Ishikawa (cell line): Measurements from ENCODE around the gene SZT2.

ENCODE experiments used
- RAD21 ChIP-seq: IDR thresholded peaks from 2 replicates; pipeline ENCODE4 v1.6.1; 2012; ENCODE audit warnings: low read depth
- TAF1 ChIP-seq: IDR thresholded peaks from 2 replicates; pipeline ENCODE4 v1.6.1; 2012; ENCODE audit warnings: low read depth, mild to moderate bottlenecking
- YY1 ChIP-seq: IDR thresholded peaks from 2 replicates; pipeline ENCODE4 v1.6.1; 2012; ENCODE audit warnings: low read depth
- TF ChIP-seq, protein P1 (sequence below): IDR thresholded peaks from 2 replicates; pipeline ENCODE4 v1.6.1; 2012
- TF ChIP-seq, protein P2 (sequence below): IDR thresholded peaks from 2 replicates; pipeline ENCODE4 v1.6.1; 2012; ENCODE audit warnings: low read depth, mild to moderate bottlenecking

DNA sequence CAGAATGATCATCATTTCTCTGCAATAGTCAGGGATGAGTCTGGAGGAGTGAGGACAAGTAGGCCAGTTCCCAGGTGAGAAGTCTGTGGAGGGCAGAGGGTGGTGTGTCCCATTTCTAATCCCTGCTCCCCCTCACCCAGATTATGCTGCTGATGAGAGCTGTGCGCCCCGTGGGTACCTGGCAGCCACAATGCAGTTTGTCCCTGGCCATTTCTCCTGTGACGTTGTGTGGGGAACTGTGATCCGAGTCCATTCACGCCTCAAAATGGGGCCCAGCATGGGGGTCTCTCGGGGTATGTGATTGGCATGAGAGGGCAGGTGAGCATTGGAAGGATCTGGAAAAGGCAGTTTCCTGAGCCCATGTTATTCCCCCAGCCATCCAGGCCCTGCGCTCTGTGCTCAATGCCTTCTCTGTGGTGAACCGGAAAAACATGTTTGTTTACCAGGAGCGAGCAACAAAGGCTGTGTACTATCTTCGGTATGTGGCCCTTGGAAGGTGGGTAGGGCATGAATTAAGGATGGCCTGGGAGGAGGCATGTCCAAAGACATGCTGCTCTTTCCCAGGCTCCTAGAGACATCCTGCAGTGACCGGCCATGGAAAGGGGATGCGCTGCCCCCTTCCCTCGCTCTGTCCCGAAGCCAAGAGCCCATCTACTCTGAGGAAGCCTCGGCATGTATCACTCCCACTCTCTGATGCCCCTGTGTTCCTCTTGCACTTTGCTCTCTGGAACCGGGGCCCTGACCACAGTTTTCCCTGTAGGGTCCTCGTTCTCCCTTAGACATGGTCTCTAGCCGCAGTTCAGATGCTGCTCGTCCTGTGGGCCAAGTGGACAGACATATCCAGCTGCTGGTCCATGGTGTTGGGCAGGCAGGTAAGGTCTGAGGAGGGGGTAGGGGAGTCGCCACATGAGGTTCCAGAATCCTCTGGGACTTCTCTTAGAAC, 47.6 kb downstream of the SZT2 start:
- TF ChIP-seq TAF1 = no peak
- TF ChIP-seq, protein P1, sequence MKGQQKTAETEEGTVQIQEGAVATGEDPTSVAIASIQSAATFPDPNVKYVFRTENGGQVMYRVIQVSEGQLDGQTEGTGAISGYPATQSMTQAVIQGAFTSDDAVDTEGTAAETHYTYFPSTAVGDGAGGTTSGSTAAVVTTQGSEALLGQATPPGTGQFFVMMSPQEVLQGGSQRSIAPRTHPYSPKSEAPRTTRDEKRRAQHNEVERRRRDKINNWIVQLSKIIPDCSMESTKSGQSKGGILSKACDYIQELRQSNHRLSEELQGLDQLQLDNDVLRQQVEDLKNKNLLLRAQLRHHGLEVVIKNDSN = no peak
- TF ChIP-seq, protein P2, sequence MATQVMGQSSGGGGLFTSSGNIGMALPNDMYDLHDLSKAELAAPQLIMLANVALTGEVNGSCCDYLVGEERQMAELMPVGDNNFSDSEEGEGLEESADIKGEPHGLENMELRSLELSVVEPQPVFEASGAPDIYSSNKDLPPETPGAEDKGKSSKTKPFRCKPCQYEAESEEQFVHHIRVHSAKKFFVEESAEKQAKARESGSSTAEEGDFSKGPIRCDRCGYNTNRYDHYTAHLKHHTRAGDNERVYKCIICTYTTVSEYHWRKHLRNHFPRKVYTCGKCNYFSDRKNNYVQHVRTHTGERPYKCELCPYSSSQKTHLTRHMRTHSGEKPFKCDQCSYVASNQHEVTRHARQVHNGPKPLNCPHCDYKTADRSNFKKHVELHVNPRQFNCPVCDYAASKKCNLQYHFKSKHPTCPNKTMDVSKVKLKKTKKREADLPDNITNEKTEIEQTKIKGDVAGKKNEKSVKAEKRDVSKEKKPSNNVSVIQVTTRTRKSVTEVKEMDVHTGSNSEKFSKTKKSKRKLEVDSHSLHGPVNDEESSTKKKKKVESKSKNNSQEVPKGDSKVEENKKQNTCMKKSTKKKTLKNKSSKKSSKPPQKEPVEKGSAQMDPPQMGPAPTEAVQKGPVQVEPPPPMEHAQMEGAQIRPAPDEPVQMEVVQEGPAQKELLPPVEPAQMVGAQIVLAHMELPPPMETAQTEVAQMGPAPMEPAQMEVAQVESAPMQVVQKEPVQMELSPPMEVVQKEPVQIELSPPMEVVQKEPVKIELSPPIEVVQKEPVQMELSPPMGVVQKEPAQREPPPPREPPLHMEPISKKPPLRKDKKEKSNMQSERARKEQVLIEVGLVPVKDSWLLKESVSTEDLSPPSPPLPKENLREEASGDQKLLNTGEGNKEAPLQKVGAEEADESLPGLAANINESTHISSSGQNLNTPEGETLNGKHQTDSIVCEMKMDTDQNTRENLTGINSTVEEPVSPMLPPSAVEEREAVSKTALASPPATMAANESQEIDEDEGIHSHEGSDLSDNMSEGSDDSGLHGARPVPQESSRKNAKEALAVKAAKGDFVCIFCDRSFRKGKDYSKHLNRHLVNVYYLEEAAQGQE = no peak
- no peak for TF ChIP-seq RAD21
- TF ChIP-seq YY1 = no peak
